Measurements from ENCODE around the gene UPF1. TPM values are rescaled to one million over a fixed set of nuclear protein-coding genes. Genes with fewer than 3 reads are reported as not detected.

UPF1 gene
- total RNA-seq, 1 experiment from 2014 or later, result 121 TPM

GRCh38 chr19:18840288-18841267 lies 8.8 kb downstream of the UPF1 start:
- no peak for DNase-seq (ENCODE audit: low read depth)

- DNase-seq (ENCODE audit: low read depth), result no peak
These were observed 9.6 kb downstream of the UPF1 start for GRCh38 chr19:18841400-18841799.

- no peak for DNase-seq (ENCODE audit: low read depth)
These were observed 10.4 kb downstream of the UPF1 start for GRCh38 chr19:18842166-18842565.

GRCh38 chr19:18843960-18844359 lies 12.2 kb downstream of the UPF1 start:
- no peak for DNase-seq (ENCODE audit: low read depth)

GRCh38 chr19:18844806-18845329 lies 13.1 kb downstream of the UPF1 start:
- no peak for DNase-seq (ENCODE audit: low read depth)

GRCh38 chr19:18845961-18846360 lies 14.2 kb downstream of the UPF1 start:
- DNase-seq (ENCODE audit: low read depth), result no peak

- peak; percentile 79 for DNase-seq (ENCODE audit: low read depth)
These were observed 15.2 kb downstream of the UPF1 start for GRCh38 chr19:18846862-18847548.

GRCh38 chr19:18847549-18848463 lies 16.0 kb downstream of the UPF1 start:
- DNase-seq (ENCODE audit: low read depth), result no peak

GRCh38 chr19:18848878-18849661 lies 17.3 kb downstream of the UPF1 start:
- DNase-seq (ENCODE audit: low read depth), result peak; percentile 49

GRCh38 chr19:18849838-18850400 lies 18.2 kb downstream of the UPF1 start:
- DNase-seq (ENCODE audit: low read depth), result no peak

- no peak for DNase-seq (ENCODE audit: low read depth)
These were observed 19.0 kb downstream of the UPF1 start for GRCh38 chr19:18850471-18851375.

- DNase-seq (ENCODE audit: low read depth), result no peak
These were observed 20.0 kb downstream of the UPF1 start for GRCh38 chr19:18851673-18852325.

GRCh38 chr19:18852648-18853047 lies 20.9 kb downstream of the UPF1 start:
- no peak for DNase-seq (ENCODE audit: low read depth)

- no peak for DNase-seq (ENCODE audit: low read depth)
These were observed 22.1 kb downstream of the UPF1 start for GRCh38 chr19:18853755-18854427.

- no peak for DNase-seq (ENCODE audit: low read depth)
These were observed 23.2 kb downstream of the UPF1 start for GRCh38 chr19:18854982-18855381.

GRCh38 chr19:18855647-18856384 lies 24.1 kb downstream of the UPF1 start:
- no peak for DNase-seq (ENCODE audit: low read depth)

GRCh38 chr19:18856385-18857126 lies 24.8 kb downstream of the UPF1 start:
- no peak for DNase-seq (ENCODE audit: low read depth)

Measured in Daoy (cell line).